Kidney (tissue), 14 donors: Measurements from ENCODE around the gene CES3. TPM values are rescaled to one million over a fixed set of nuclear protein-coding genes. Genes with fewer than 3 reads are reported as not detected.

ENCODE experiments used
- DNase-seq, 5 donors: peaks; one replicate each; pipeline ENCODE4 v3.0.0-alpha.2; 2013 to 2020
- FAIRE-seq: peaks from 2 replicates; lab custom pipeline; 2012; peaks lifted over from hg19 to GRCh38; lab: Jason Lieb, UNC
- H3K27ac ChIP-seq, 2 donors: one replicate each; pipeline ENCODE4 v1.7.0; 2013; ENCODE audit warnings: low read depth in 2 of 2, low read length in 2 of 2, inconsistent platforms in 1 of 2
- H3K27me3 ChIP-seq: one replicate; pipeline ENCODE4 v1.7.1; 2013; ENCODE audit warnings: low read length, inconsistent platforms; ENCODE audit not compliant: control insufficient read depth, insufficient read depth
- H3K36me3 ChIP-seq, 3 donors: one replicate each; pipeline versions ENCODE4 v1.7.0 to v1.7.1; 2013; ENCODE audit warnings: low read length in 3 of 3, control low read depth in 1 of 3, inconsistent platforms in 1 of 3; ENCODE audit not compliant: insufficient read depth in 3 of 3, control insufficient read depth in 2 of 3
- H3K4me1 ChIP-seq, 3 donors: one replicate each; pipeline versions ENCODE4 v1.7.0 to v1.7.1; 2013; ENCODE audit warnings: low read length in 3 of 3, inconsistent platforms in 1 of 3, low read depth in 1 of 3; ENCODE audit not compliant: control insufficient read depth in 2 of 3, insufficient read depth in 2 of 3
- H3K4me3 ChIP-seq, 3 donors: one replicate each; pipeline versions ENCODE4 v1.7.0 to v1.8.1; 2013; ENCODE audit warnings: low read length in 3 of 3, control low read depth in 1 of 3, inconsistent platforms in 1 of 3
- H3K9ac ChIP-seq, 3 donors: one replicate each; pipeline versions ENCODE4 v1.7.0 to v1.7.1; 2013; ENCODE audit warnings: low read length in 3 of 3, control low read depth in 1 of 3, inconsistent platforms in 1 of 3
- H3K9me3 ChIP-seq, 3 donors: one replicate each; pipeline versions ENCODE4 v1.7.0 to v1.7.1; 2013; ENCODE audit warnings: low read length in 3 of 3, control low read depth in 1 of 3, inconsistent platforms in 1 of 3; ENCODE audit not compliant: control insufficient read depth in 2 of 3, insufficient read depth in 1 of 3
- intact Hi-C: fragments of 100-400 bp; cut with DNase I; formaldehyde crosslinking; loops from one replicate; pipeline ENCODE4 v1.11.1; 2022
- polyA plus RNA-seq: library from polyadenylated mRNA; stranded (reverse); fragments of 350-450 nt; fragmentation: Illumina TruSeq; extraction: RNeasy Lipid Tissue Mini Kit (QIAGEN cat#74804); gene quantifications from one replicate; pipeline ENCODE4 v1.2.3, GENCODE V29; 2014; ENCODE audit warnings: low read depth, low replicate concordance; ENCODE audit not compliant: insufficient read depth
- total RNA-seq: library from RNA; stranded (reverse); fragmentation: NEBNext Ultra II Directional; extraction: Animal tissue kit (Norgen Biotek cat#: 25700); gene quantifications from one replicate; pipeline ENCODE4 v1.2.1, GENCODE V29; 2021
- TF ChIP-seq, protein P1 (sequence below): IDR thresholded peaks from 3 replicates; pipeline ENCODE4 v1.5.1; 2012; ENCODE audit warnings: mild to moderate bottlenecking, moderate library complexity, borderline replicate concordance; ENCODE audit not compliant: insufficient read depth; ENCODE audit errors: extremely low read depth
- donor health status: control.
- donor health status: control.
- donor health status: control.
- donor health status: control.
- donor health status: control.
- donor health status: DM: yes; HTN: yes; CAD: no.
- donor health status: Normal renal cell carcinoma (clear cell type).

Gene CES3
- total and polyA plus RNA-seq, 2 donors from 2014 or later: 2.1 to 7.8 TPM

DNA sequence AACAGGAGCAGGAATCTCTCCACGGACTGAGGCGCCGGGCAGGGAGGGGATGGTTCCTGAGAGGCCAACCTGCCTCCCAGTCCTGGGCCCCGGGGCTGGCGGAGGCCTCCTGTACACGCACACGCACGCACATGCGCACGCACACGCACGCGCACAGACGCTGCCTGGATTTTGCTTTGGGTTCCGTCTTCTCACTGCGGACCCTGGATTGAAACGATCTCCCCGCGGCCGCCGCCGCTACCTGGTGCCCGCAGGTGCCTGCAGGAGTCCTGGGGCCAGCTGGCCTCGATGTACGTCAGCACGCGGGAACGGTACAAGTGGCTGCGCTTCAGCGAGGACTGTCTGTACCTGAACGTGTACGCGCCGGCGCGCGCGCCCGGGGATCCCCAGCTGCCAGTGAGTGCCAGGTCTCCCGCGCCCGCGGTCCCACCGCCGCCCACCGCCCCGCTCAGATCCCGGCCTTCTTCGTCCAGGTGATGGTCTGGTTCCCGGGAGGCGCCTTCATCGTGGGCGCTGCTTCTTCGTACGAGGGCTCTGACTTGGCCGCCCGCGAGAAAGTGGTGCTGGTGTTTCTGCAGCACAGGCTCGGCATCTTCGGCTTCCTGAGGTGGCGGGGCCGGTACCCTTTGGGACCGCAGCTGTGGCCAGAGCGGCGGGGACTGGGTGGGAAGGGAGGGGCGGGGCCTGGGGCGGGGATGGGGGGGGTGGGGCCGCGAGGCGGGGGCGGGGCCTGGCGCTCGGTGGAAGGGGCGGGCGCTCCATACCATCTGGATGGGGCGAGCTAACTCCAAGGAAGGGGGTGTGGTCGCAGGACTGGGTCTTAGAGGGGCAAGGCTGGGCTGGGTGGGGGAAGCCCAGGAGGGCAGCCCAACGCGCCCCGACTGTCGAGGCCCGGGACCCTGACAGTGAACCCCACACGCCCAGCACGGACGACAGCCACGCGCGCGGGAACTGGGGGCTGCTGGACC lies 39.6 kb downstream of the CES3 start:
- peak; percentile 72 to 87 (median 73) for DNase-seq
- no peaks in the 10 kb centered on the region for H3K9me3 ChIP-seq
- TF ChIP-seq, protein P1, sequence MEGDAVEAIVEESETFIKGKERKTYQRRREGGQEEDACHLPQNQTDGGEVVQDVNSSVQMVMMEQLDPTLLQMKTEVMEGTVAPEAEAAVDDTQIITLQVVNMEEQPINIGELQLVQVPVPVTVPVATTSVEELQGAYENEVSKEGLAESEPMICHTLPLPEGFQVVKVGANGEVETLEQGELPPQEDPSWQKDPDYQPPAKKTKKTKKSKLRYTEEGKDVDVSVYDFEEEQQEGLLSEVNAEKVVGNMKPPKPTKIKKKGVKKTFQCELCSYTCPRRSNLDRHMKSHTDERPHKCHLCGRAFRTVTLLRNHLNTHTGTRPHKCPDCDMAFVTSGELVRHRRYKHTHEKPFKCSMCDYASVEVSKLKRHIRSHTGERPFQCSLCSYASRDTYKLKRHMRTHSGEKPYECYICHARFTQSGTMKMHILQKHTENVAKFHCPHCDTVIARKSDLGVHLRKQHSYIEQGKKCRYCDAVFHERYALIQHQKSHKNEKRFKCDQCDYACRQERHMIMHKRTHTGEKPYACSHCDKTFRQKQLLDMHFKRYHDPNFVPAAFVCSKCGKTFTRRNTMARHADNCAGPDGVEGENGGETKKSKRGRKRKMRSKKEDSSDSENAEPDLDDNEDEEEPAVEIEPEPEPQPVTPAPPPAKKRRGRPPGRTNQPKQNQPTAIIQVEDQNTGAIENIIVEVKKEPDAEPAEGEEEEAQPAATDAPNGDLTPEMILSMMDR: no peak
- no peak for FAIRE-seq
- H3K27me3 ChIP-seq: no peaks in the 10 kb centered on the region
- H3K36me3 ChIP-seq: no peaks in the 10 kb centered on the region
- H3K9ac ChIP-seq: peak overlapping the region in 1 of 3 donors; percentile 26
- intact Hi-C loops: no loop called here
- peaks cover 0 to 8% (median 6%) of the 10 kb centered on the region in 3 donors for H3K4me1 ChIP-seq
- no peak overlapping the region for H3K27ac ChIP-seq
- H3K4me3 ChIP-seq: peak overlapping the region; percentile 35 to 63 (median 39)

GRCh38 chr16:67001726-67002125 lies 40.7 kb downstream of the CES3 start:
- Histone ChIP-seq H3K36me3 (no peaks in the 10 kb centered on the region), H3K9me3 (no peaks in the 10 kb centered on the region), H3K9ac (no peak overlapping the region), H3K4me3 (no peak overlapping the region), H3K27me3 (no peaks in the 10 kb centered on the region), H3K4me1 (peaks cover 0 to 6% (median 6%) of the 10 kb centered on the region in 3 donors), H3K27ac (no peak overlapping the region)
- TF ChIP-seq, protein P1: no peak
- FAIRE-seq (no peak), DNase-seq (no peak)
- intact Hi-C loops: no loop called here

DNA sequence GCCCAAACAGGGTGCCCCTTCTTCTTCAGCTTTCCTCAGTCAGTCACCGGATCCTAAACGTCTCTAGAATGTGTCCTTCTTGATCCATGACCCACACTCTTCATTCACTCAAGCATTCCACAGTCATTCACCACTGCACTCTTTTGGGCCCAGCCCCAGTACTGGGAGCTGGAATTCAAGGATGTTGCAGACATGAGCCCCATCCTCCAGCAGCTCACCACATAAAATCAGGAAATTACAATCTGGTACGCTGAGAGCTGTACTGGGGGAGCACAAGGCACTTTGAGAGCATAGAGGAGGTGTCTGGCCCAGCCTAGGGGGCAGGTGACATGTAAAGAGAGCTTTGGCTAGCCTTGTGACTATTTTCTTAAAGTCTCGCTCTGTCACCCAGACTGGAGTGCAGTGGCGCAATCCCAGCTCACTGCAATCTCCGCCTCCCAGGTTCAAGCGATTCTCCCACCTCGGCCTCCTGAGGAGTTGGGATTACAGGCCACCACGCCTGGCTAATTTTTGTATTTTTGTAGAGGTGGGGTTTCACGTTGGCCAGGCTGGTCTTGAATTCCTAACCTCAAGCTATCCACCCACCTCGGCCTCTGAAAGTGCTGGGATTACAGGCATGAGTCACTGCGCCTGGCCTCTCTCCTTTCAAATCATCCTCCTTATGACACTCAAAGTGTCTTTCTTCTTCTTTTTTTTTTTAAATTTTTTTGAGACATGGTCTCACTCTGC lies 46.0 kb downstream of the CES3 start:
- TF ChIP-seq, protein P1: no peak
- Histone ChIP-seq H3K36me3 (no peaks in the 10 kb centered on the region), H3K27ac (no peak overlapping the region), H3K9me3 (no peaks in the 10 kb centered on the region), H3K4me1 (no peaks in the 10 kb centered on the region), H3K9ac (no peak overlapping the region), H3K27me3 (no peaks in the 10 kb centered on the region), H3K4me3 (no peak overlapping the region)
- intact Hi-C loops: no loop called here
- FAIRE-seq (no peak), DNase-seq (peak in 2 of 5 donors; percentile 18 to 26)
